Activated CD4-positive, alpha-beta T cell treated with anti-CD3 and anti-CD28 coated beads for 48 hours (primary cell): ENCODE data around the gene SSRP1.

Experiments
- DNase-seq: peaks from one replicate; pipeline ENCODE4 v3.0.0-alpha.2; 2020

Gene SSRP1

GRCh38 chr11:57336111-57336666, 497 bp upstream of the SSRP1 start:
- DNase-seq: peak; percentile 26

GRCh38 chr11:57335023-57335342, 709 bp downstream of the SSRP1 start:
- DNase-seq: no peak

GRCh38 chr11:57332694-57333440, 2.8 kb downstream of the SSRP1 start:
- no peak for DNase-seq

GRCh38 chr11:57331720-57332119, 4.0 kb downstream of the SSRP1 start:
- DNase-seq: no peak

GRCh38 chr11:57330029-57330428, 5.7 kb downstream of the SSRP1 start:
- no peak for DNase-seq

GRCh38 chr11:57327721-57328120, 8.0 kb downstream of the SSRP1 start:
- no peak for DNase-seq

- DNase-seq: no peak
Observed at GRCh38 chr11:57325735-57326048, 10.0 kb downstream of the SSRP1 start.

- DNase-seq: peak; percentile 92
Observed at GRCh38 chr11:57324886-57325734, 10.6 kb downstream of the SSRP1 start, which contains the start of gene TNKS1BP1. TNKS1BP1 (minus strand) TSS chr11:57324952; CDS start chr11:57321885, 3,067 bp downstream.

GRCh38 chr11:57324154-57324885, 11.4 kb downstream of the SSRP1 start:
- DNase-seq: peak; percentile 22

- no peak for DNase-seq
Observed at GRCh38 chr11:57323855-57324153, 11.9 kb downstream of the SSRP1 start.

GRCh38 chr11:57323167-57323854, 12.4 kb downstream of the SSRP1 start:
- DNase-seq: no peak

- peak; percentile 40 for DNase-seq
Observed at GRCh38 chr11:57322256-57323166, 13.2 kb downstream of the SSRP1 start.

GRCh38 chr11:57321388-57322255, 14.1 kb downstream of the SSRP1 start:
- DNase-seq: no peak

GRCh38 chr11:57320719-57321387, 14.8 kb downstream of the SSRP1 start:
- DNase-seq: no peak

- no peak for DNase-seq
Observed at GRCh38 chr11:57320067-57320718, 15.5 kb downstream of the SSRP1 start.

GRCh38 chr11:57318178-57318577, 17.5 kb downstream of the SSRP1 start:
- no peak for DNase-seq

GRCh38 chr11:57316017-57316416, 19.7 kb downstream of the SSRP1 start:
- no peak for DNase-seq

- DNase-seq: no peak
Observed at GRCh38 chr11:57315491-57315890, 20.2 kb downstream of the SSRP1 start.

GRCh38 chr11:57314221-57314973, 21.3 kb downstream of the SSRP1 start:
- DNase-seq: no peak
